ENCODE data around the gene TLE6. TPM values are rescaled to one million over a fixed set of nuclear protein-coding genes. Genes with fewer than 3 reads are reported as not detected.
"Not testable (repeated sequence)": the region's sequence is repeated elsewhere in the genome, so short reads cannot be mapped to it uniquely, and the experiment has no call there.

The TLE6 gene
- total and polyA plus RNA-seq, 7 donors: 0.50 to 2.2 (median 0.92) TPM; not detected in 1

GRCh38 chr19:2987797-2988196, 10.4 kb downstream of the TLE6 start:
- intact Hi-C loops (cut with DNase I): no loop called here
- H3K27ac ChIP-seq: no peak overlapping the region
- TF ChIP-seq, protein P1, sequence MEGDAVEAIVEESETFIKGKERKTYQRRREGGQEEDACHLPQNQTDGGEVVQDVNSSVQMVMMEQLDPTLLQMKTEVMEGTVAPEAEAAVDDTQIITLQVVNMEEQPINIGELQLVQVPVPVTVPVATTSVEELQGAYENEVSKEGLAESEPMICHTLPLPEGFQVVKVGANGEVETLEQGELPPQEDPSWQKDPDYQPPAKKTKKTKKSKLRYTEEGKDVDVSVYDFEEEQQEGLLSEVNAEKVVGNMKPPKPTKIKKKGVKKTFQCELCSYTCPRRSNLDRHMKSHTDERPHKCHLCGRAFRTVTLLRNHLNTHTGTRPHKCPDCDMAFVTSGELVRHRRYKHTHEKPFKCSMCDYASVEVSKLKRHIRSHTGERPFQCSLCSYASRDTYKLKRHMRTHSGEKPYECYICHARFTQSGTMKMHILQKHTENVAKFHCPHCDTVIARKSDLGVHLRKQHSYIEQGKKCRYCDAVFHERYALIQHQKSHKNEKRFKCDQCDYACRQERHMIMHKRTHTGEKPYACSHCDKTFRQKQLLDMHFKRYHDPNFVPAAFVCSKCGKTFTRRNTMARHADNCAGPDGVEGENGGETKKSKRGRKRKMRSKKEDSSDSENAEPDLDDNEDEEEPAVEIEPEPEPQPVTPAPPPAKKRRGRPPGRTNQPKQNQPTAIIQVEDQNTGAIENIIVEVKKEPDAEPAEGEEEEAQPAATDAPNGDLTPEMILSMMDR (IDR thresholded peaks at IDR 0.05): no peak
- H3K9me3 ChIP-seq: no peaks in the 10 kb centered on the region
- ATAC-seq (no peak), DNase-seq (no peak)
- no peaks in the 10 kb centered on the region for H3K27me3 ChIP-seq (ENCODE audit: insufficient read depth in 3 of 3, low read length in 2 of 3)
- peaks cover 6% of the 10 kb centered on the region for H3K4me1 ChIP-seq
- no peak overlapping the region for H3K4me3 ChIP-seq
- 71 to 85% (median 81%) methylated on average over 12 of the region's 12 CpGs for WGBS, 3 donors
- H3K36me3 ChIP-seq (ENCODE audit: insufficient read depth in 1 of 2, low read depth in 1 of 2): no peaks in the 10 kb centered on the region

DNA sequence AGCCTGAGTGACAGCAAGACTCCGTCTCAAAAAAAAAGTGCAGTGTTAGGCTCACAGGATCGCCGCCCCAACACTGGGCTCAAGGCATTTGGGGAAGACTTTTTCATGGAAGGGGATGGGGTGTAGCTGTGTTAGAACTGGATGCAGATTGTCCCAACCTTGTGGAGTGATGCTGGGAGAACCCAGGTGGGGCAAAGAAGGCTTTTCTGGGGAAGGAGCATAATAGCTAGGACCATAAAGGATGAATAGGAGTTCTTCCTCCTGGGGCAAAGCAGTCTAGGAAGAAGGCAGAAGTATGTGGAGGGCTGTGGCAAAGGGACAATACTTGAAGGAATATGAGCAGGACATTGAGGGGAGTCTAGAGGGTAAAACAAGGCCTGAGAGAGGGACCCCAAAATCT, 11.2 kb downstream of the TLE6 start:
- TF ChIP-seq, protein P1 (IDR thresholded peaks at IDR 0.05): no peak
- no peak for DNase-seq
- WGBS, 3 donors: 92 to 96% (median 92%) methylated on average over 3 of the region's 3 CpGs
- ATAC-seq: no peak
- H3K36me3 ChIP-seq (ENCODE audit: insufficient read depth in 1 of 2, low read depth in 1 of 2): no peaks in the 10 kb centered on the region
- no peaks in the 10 kb centered on the region for H3K27me3 ChIP-seq (ENCODE audit: insufficient read depth in 3 of 3, low read length in 2 of 3)
- H3K9me3 ChIP-seq: no peaks in the 10 kb centered on the region
- no peak overlapping the region for H3K27ac ChIP-seq
- intact Hi-C loops (cut with DNase I): no loop called here
- H3K4me3 ChIP-seq: no peak overlapping the region
- H3K4me1 ChIP-seq: peaks cover 3% of the 10 kb centered on the region

GRCh38 chr19:2989236-2989946, 12.0 kb downstream of the TLE6 start:
- Histone ChIP-seq H3K4me3 (no peak overlapping the region), H3K9me3 (no peaks in the 10 kb centered on the region), H3K27me3 (ENCODE audit: insufficient read depth in 3 of 3, low read length in 2 of 3) (no peaks in the 10 kb centered on the region), H3K36me3 (ENCODE audit: insufficient read depth in 1 of 2, low read depth in 1 of 2) (no peaks in the 10 kb centered on the region), H3K27ac (no peak overlapping the region), H3K4me1 (no peaks in the 10 kb centered on the region)
- WGBS, 3 donors: 93 to 95% (median 95%) methylated on average over 15 of the region's 15 CpGs
- no peak for DNase-seq
- intact Hi-C loops (cut with DNase I): no loop called here
- TF ChIP-seq, protein P1 (IDR thresholded peaks at IDR 0.05): no peak
- no peak for ATAC-seq

- H3K4me1 ChIP-seq; intact Hi-C loops (cut with DNase I); H3K9me3 ChIP-seq; DNase-seq; H3K27ac ChIP-seq; H3K36me3 ChIP-seq (ENCODE audit: insufficient read depth in 1 of 2, low read depth in 1 of 2); ATAC-seq; H3K27me3 ChIP-seq (ENCODE audit: insufficient read depth in 3 of 3, low read length in 2 of 3); H3K4me3 ChIP-seq: not testable (repeated sequence)
- 83 to 90% (median 88%) methylated on average over 11 of the region's 11 CpGs for WGBS, 3 donors
Observed at GRCh38 chr19:2992333-2992732, 15.0 kb downstream of the TLE6 start.

GRCh38 chr19:2992958-2993357, 15.6 kb downstream of the TLE6 start:
- H3K4me3 ChIP-seq: no peak overlapping the region
- no peaks in the 10 kb centered on the region for H3K9me3 ChIP-seq
- intact Hi-C loops (cut with DNase I): no loop called here
- DNase-seq (no peak), ATAC-seq (no peak)
- H3K27me3 ChIP-seq (ENCODE audit: insufficient read depth in 3 of 3, low read length in 2 of 3): no peaks in the 10 kb centered on the region
- no peaks in the 10 kb centered on the region for H3K4me1 ChIP-seq
- peaks cover 0 to 7% of the 10 kb centered on the region in 2 donors for H3K36me3 ChIP-seq (ENCODE audit: insufficient read depth in 1 of 2, low read depth in 1 of 2)
- 58 to 69% (median 63%) methylated on average over 14 of the region's 14 CpGs for WGBS, 3 donors
- no peak overlapping the region for H3K27ac ChIP-seq
- TF ChIP-seq, protein P1 (IDR thresholded peaks at IDR 0.05): no peak

Data from psoas muscle (tissue), 8 donors.